OCI-LY3 (cell line): ENCODE measurements around the gene LITAF.

Experiments
- EZH2phosphoT487 ChIP-seq: fragments of 200-600 bp; shearing (Covaris generic); IDR thresholded peaks from 2 replicates; pipeline ENCODE4 v1.6.1; 2018; ENCODE audit warnings: antibody characterized with exemption, mixed run types, low read depth
- TF ChIP-seq, protein P1 (sequence below): fragments of 200-600, 300-600 bp; sonication (generic); IDR thresholded peaks from 2 replicates; pipeline ENCODE4 v1.5.1; 2014; ENCODE audit warnings: antibody characterized with exemption, low read length, low read depth

DNA sequence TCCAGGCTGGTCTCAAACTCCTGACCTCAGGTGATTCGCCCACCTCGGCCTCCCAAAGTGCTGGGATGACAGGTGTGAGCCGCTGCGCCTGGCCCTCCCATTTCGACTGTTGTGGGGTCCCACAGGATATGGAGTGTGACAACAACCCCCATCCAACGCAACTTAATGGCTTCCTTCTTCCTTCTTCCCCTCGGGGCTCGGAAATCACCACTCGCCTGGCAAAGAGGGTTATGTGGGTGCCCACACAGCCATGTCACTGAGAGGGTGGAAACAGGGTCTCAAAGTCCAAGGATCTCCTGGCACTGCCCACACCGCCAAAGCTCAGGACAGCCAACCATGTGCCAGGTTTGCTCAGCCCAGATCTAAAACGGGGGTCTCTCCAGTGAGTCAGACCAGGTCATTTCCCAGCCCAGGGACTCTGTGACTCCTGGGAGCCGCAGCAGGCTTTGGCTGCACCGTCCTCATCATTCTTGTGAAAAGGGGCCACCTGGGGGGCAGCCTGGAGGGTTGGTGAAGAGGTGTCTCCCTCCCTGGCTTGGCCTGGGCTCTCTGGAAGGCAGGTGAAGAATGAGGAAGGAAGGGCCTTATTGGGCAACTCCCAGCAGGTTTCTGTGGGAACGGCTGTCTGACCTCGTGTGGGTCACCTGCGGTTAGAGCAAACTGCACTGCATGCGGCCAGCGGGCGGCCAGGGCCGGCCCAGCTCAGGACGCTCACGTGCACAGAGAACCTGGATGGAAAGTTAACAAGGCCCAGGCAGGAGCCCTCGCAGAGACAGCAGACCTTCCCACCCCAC lies 25.3 kb upstream of the LITAF start:
- TF ChIP-seq, protein P1, sequence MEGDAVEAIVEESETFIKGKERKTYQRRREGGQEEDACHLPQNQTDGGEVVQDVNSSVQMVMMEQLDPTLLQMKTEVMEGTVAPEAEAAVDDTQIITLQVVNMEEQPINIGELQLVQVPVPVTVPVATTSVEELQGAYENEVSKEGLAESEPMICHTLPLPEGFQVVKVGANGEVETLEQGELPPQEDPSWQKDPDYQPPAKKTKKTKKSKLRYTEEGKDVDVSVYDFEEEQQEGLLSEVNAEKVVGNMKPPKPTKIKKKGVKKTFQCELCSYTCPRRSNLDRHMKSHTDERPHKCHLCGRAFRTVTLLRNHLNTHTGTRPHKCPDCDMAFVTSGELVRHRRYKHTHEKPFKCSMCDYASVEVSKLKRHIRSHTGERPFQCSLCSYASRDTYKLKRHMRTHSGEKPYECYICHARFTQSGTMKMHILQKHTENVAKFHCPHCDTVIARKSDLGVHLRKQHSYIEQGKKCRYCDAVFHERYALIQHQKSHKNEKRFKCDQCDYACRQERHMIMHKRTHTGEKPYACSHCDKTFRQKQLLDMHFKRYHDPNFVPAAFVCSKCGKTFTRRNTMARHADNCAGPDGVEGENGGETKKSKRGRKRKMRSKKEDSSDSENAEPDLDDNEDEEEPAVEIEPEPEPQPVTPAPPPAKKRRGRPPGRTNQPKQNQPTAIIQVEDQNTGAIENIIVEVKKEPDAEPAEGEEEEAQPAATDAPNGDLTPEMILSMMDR, result no peak
- TF ChIP-seq EZH2phosphoT487, result no peak
